Measurements from ENCODE around the gene GMNN. TPM values are rescaled to one million over a fixed set of nuclear protein-coding genes. Genes with fewer than 3 reads are reported as not detected.
A peak's percentile ranks its signal among the peaks of the same experiment; 100 is the strongest.

Gene GMNN
- total RNA-seq, 4 donors from 2014 or later: 8.7 to 28.2 (median 17.4) TPM

DNA sequence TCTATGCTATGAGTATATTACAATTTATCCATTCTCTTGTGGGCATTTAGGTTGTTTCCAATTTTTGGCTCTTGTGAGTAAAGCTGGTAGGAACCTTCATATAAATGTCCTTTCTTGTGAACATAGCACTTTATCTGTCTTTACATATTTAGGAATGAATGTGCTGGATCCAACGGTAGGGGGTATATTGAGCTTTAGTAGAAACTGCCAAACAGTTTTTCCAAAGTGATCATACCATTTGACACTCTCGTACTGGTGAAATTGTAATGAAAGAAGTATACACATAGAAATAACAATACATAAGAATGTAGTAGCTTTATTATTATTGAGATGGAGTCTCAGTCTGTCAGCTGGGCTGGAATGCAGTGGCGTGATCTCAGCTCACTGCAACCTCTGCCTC lies 54.9 kb downstream of the GMNN start:
- TF ChIP-seq, protein P1, sequence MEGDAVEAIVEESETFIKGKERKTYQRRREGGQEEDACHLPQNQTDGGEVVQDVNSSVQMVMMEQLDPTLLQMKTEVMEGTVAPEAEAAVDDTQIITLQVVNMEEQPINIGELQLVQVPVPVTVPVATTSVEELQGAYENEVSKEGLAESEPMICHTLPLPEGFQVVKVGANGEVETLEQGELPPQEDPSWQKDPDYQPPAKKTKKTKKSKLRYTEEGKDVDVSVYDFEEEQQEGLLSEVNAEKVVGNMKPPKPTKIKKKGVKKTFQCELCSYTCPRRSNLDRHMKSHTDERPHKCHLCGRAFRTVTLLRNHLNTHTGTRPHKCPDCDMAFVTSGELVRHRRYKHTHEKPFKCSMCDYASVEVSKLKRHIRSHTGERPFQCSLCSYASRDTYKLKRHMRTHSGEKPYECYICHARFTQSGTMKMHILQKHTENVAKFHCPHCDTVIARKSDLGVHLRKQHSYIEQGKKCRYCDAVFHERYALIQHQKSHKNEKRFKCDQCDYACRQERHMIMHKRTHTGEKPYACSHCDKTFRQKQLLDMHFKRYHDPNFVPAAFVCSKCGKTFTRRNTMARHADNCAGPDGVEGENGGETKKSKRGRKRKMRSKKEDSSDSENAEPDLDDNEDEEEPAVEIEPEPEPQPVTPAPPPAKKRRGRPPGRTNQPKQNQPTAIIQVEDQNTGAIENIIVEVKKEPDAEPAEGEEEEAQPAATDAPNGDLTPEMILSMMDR (IDR thresholded peaks at IDR 0.05): no peak
- Histone ChIP-seq H3K9me3 (no peaks in the 10 kb centered on the region), H3K4me1 (no peaks in the 10 kb centered on the region), H3K27me3 (no peaks in the 10 kb centered on the region), H3K4me3 (no peak overlapping the region), H3K27ac (no peak overlapping the region), H3K36me3 (no peaks in the 10 kb centered on the region)
- DNase-seq: no peak
- intact Hi-C loops (cut with DNase I; ENCODE audit: low total_unique reads): no loop called here

DNA sequence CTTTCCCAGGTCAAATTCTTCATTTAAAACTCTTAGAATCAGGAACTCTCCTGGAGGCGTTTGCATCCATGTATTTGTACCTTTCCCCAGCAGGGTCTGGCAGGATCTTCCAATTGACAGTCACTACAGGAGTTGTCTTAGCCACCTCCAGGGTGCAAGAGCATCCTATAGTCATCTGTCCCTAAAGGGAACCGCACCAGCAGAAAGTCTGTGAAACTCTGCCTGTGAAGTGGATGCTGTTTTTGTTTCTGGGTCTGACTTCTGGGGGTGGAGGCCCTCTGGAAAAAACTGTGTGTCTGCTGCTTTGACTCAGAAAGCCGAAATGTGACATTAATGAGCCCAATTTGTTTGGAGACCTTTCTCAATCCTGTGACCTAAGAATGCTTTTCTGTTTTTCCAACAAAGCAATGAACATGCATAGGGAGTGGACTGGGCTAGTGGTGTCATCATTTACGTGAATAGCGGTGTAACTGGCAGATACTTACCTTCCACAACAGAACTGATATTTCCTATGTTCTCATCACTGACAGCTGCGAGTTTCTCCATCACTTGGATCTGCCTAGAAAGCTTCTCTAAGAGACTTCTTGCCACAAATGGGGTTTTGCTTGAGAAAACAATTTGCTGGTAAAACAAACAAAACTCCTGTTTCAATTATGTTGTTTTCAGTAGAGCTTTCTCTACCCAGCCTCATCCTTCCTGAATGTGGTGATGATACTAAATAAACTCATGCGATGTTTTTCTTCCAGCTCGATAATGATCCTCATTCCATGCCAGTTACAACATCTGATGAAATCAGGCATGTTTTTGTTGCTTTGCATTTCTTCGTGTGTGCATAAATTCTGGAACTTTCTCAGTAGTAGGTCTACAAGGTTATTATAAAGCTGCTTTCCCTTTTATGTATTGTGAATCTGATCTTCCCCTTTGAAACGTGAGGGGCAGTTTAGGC lies 57.3 kb downstream of the GMNN start:
- Histone ChIP-seq H3K27me3 (no peaks in the 10 kb centered on the region), H3K9me3 (no peaks in the 10 kb centered on the region), H3K36me3 (no peaks in the 10 kb centered on the region), H3K27ac (peak overlapping the region; percentile 62 to 73), H3K4me1 (no peaks in the 10 kb centered on the region), H3K4me3 (no peak overlapping the region)
- DNase-seq: no peak
- TF ChIP-seq, protein P1 (IDR thresholded peaks at IDR 0.05): no peak
- TF ChIP-seq POLR2A (IDR thresholded peaks at IDR 0.05): no peak
- intact Hi-C loops (cut with DNase I; ENCODE audit: low total_unique reads): no loop called here

GRCh38 chr6:24832794-24833193 lies 58.1 kb downstream of the GMNN start:
- Histone ChIP-seq H3K4me3 (no peak overlapping the region), H3K27ac (peak overlapping the region; percentile 62 to 73), H3K4me1 (no peaks in the 10 kb centered on the region), H3K27me3 (no peaks in the 10 kb centered on the region), H3K36me3 (no peaks in the 10 kb centered on the region), H3K9me3 (no peaks in the 10 kb centered on the region)
- intact Hi-C loops (cut with DNase I; ENCODE audit: low total_unique reads): no loop called here
- DNase-seq: no peak
- no peak for TF ChIP-seq POLR2A (IDR thresholded peaks at IDR 0.05)
- TF ChIP-seq, protein P1 (IDR thresholded peaks at IDR 0.05): no peak

DNA sequence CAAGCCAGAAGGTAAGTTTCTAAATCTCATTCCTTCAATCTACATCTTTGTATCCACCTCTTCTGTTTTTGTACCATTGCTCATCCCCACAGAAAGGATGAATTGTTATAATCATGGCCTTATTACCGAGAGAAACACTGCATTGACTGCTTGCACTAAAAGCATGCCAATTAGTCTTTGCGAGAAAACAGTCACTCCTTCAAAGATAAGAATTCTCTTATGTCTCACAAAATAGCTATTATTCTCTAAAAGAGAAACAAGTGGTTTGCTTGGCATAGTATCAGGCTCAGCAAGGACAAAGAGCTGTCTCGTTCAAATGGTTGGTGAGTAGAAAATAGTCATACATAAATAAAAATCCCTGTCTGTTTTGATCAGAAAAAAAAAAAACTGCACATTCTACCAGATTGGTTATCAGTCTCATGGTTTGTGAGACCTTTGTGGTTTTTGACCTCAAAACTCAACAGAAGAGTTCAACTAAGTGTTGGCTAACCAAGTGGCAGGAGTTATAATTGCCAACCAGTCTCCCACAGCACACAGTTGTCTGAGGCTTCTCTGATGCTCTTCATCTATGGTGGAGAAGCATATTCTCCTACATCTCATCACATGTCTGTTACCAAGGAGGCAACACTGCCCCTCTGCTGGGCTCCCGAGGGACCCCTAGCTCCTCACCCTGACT lies 59.1 kb downstream of the GMNN start:
- H3K27ac ChIP-seq: peak overlapping the region; percentile 54 to 55
- intact Hi-C loops (cut with DNase I; ENCODE audit: low total_unique reads): no loop called here

More for the DNA sequence above, 59.1 kb downstream of the GMNN start:
- H3K9me3 ChIP-seq: no peaks in the 10 kb centered on the region
- H3K36me3 ChIP-seq: no peaks in the 10 kb centered on the region
- no peaks in the 10 kb centered on the region for H3K27me3 ChIP-seq
- TF ChIP-seq POLR2A (IDR thresholded peaks at IDR 0.05): no peak
- TF ChIP-seq, protein P1 (IDR thresholded peaks at IDR 0.05): no peak
- no peak for DNase-seq
- no peak overlapping the region for H3K4me3 ChIP-seq
- H3K4me1 ChIP-seq: no peaks in the 10 kb centered on the region

Other genes starting within 250 kb of the GMNN start
- under 1 TPM in 2 of 4 donors, not detected in 2; 0.24 to 0.35 TPM for gene KIAA0319, start 128.7 kb upstream of the GMNN start, total RNA-seq
- gene TDP2, start 108.0 kb upstream of the GMNN start, total RNA-seq: 10 to 100 TPM; 32.4 to 40.2 (median 36.3) TPM
- 1 to 10 TPM; 3.8 to 10.0 (median 4.2) TPM for gene ACOT13, start 107.9 kb upstream of the GMNN start, total RNA-seq
- gene C6orf62, start 55.8 kb upstream of the GMNN start, total RNA-seq: 10 to 100 TPM; 14.3 to 93.7 (median 59.9) TPM
- gene ARMH2, start 24.0 kb downstream of the GMNN start, total RNA-seq: not detected
- gene RIPOR2, start 161.0 kb downstream of the GMNN start, total RNA-seq: 100 to 1,000 TPM in 2 of 4 donors, 10 to 100 TPM in 2; 29.0 to 106 (median 80.4) TPM

All from uterus (tissue), 4 donors.